GM19452 (cell line): ENCODE data around the gene HOXA4.

Experiments
- ATAC-seq: cut with Tn5 transposase; IDR thresholded peaks from one replicate; pipeline ENCODE4 v1.9.1; 2021; ENCODE audit not compliant: unreplicated experiment

The HOXA4 gene

DNA sequence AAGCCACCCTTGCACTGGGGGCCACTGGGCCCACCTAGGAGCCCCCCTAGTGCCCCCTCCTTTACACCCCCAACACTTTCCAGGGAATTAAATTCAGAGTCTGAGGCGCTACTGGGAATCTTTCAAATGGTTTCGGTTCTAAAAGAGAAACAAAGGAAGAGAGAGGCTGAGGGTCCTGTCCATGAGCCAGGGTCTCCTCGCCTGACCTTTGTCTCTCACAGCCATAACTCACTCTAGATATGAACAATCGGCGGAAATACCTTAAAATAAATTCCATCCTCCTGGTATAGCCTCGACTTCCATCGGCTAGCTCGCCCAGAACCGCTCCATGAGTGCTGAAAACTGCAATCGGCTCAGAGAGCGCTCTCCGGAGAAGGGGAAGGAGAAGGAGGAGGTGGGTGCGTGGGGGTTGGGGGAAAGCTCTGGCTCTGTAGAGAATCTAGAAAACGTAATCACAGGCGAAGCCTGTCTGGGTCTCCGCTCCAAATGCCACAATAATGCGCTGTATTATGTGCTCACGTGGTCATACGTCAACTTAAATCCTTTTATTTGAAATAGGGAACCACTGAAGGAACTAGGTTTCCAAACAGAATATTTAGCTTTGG is 12.6 kb downstream of the HOXA4 start:
- no peak for ATAC-seq

GRCh38 chr7:27116962-27117886 is 13.3 kb downstream of the HOXA4 start:
- ATAC-seq: no peak

DNA sequence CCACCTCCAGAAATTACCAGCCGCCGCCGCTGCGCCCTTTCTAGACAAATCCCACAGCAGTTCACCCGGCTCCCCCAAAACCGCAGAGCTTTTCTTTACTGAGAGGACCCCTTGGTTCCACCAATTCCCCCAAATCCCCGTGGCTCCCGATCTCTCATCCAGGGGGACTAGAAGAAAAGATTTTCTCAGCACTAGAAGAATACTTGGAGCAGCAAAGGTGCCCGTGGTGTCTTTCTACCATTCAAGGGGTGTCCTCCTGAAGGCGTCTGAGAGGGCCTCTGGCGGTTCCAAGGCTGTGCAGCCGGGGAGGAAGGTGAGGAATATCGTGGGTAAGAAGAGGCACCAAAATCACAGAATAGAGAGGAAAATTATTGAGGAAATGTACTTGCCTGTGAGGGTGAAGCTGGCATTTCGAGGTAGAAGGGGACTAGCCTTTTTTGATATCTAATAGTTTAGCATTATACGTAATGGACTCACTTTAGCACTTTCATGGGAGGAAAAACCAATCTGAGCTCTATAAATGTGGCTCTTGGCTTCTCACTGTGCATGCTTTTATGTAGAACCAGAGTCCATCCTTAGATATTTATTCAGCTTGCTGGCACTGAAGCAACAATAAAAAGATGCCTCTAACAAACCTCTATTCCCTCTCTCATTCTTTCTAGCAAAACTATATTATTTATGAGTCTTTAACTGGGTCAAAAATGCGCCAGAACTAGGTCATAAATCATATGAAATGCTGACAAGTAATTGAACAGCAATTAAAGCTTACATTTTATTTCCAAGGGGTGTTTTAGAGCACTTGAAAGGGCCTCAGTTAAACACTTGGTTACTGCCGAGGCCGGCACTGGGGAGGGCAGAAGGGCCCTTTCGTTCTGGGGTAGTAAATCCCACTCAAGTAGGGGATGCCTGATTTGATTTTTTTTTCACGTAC is 14.3 kb downstream of the HOXA4 start:
- ATAC-seq: no peak

DNA sequence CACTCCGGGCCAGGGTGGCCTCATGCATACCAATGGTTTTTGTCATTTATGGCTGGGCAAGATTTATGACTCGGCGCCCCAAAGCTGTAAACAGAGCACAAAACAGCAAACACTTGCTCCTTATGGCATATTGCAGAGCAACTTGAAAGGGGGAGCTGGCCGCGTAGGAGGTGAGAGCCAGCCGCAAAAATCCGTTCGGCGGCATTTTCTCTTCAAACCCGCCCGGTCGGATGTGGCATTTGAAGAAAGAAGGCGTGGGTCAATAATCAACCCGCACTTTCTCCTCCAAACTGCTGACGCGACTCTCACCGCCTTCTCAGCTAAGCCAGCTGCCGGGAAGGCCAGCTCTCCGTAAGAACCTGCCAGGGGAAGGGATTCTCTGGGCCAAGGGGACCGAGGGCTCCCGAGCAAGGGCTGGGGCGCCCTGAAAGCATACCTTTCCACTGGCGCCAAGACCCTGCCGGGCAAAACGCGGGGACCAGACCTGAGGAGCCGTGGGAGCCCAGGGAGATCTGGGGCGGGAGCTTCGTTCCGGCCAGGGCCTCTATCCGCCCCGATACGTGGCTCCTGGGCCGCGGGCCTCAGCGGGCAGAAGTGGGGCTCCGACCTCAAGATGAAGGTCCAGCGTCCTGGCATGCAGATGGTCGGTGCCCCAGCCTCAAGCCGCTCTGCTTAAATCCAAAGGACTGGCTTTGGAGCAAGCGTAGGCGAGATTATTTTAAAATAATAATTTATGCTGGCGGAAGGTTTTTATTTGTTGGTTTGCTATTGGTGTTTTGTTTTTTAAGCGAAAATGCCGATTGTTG is 15.1 kb downstream of the HOXA4 start:
- no peak for ATAC-seq

- ATAC-seq: no peak
Measured at GRCh38 chr7:27114881-27115220, 15.7 kb downstream of the HOXA4 start.

DNA sequence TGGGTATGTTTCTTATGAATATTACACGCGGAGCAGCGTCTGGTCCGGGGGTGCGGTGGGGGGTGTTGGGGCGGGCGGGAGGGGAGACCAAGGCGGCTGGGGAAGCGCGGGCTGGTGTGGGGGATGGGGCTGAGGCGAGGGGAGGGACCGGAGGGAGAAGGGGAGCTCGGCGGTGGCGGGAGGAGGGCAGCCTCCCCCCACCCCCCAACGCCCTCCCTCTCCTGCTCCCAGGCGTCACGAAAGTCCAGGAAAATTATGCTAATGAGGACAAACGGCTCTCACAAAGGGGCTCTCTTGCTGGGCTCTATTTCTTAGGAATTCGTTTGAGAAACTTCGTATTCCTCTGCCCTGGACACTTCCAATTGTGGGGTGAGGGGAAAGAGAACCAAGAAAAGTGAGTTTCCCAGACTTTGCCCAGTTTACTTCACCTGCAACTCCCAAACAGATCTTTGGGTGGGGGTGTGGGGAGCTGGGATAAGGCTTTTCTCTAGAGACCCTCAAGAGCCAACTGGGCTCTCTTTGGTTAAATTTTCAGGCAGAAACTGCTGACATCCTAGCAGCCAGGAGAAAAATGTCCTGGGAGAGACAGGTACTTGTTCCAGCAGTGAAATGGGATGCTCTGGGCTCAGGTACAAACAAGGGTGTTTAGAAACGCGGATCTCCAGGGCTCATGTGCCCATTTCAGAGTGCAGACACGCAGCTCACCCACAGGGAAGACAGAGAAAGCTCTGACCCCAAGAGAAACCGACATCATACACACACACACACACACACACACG is 16.4 kb downstream of the HOXA4 start:
- no peak for ATAC-seq

DNA sequence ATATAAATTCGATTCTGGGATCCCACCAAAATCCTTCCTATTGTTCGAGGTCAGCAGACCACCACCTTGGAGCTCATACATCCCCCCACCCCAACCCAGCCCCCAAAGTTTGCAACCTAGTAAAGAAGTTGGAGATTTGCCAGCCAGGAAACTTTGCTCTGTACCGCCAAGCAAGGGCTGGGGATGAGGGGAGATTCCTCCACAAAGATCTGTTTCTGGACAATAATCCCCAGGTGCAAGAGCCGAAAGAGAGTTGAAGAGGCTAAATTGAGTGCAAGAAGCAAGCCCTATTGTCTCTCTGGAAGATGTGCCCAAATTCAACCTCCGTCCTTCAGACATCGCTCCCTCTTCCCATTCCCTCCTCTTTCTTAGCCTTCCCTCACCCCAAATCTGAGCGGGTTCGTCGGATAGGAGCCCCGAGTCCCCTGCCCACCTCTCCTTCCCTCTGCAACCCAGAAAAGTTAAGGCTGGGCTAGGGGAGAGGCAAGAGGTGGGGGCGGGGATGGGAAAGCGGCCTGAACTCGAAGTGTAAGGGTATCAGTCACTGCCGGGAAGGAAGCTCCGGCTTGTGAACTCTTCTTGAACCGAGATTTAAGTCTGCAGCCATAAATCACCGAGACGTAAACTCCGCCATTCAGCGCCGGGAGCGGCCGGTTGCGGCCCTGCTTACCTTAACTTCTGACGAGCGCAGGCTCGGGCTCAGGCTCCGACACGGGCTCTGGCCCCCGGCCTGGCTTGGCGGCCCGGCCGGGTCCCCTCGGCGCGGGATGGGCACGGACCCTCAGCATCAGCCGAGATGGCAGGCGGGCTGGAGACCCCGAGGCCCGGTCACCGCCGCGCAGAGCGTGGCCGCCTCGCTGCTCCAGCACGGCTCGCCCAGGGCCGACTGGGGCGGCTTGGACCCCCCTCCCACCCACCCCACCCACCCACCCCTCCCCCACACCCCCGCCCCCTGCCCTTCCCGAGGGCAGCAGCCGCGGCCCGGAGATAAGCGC is 17.3 kb downstream of the HOXA4 start:
- no peak for ATAC-seq

DNA sequence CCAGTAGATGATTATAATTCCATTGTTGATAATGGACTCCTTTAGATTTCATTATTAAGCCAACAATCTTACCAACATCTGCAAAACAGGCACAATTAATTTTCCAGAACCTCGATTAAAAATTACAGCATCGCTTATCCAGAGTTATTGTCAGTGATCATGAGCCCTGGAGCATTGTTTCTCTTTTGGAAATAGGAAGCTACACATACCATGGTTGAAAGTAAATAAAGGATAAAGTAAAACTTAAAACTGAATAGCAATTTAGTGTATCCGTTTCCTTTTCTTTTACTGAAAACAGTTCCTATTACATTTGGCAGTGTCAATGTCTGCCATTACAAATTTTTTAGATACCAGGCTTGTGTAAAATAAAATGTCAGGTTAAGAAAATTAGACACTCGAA is 18.2 kb downstream of the HOXA4 start:
- no peak for ATAC-seq

- no peak for ATAC-seq
Measured at GRCh38 chr7:27111751-27112277, 18.7 kb downstream of the HOXA4 start.

- ATAC-seq: no peak
Measured at GRCh38 chr7:27111042-27111750, 19.4 kb downstream of the HOXA4 start.

DNA sequence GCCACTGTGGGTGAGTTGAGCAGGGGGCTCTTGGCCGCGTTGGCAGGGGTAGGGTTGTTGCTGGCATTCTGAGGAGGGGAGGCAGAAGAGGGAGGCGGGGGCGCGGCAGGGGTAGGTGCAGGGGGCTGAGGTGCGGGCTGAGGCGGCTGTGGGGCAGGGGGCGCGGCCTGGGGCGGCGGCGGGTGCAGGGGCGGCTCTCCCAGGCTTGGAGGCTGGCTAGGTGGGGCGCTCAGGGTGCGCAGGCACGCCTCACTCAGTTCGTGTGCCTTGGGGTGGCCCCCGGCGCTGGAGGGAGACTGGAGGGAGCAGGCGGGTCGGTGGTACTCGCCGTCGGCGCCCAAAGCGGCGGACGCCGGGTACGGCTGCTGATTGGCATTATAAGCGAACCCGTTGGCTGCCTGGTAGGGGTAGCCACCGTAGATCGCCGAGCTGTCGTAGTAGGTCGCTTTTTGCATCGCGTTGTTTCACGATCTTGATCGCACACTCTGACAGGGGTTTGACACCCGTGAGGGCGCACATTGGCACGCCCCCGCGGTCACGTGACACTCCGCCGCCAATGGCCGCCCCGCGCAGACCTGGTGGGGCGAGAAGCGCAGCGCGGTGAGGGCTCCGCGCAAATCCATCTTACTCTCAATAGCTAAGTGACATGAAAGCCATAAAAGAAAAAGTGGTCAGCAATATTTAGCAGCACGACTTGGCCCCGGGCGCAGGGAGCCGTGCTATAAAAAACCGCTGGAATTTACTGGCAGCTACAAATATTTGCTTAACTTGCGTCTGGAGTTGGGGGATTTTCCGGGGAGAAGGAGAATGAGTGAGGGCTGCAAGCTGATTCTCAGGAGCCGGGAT is 20.1 kb downstream of the HOXA4 start:
- ATAC-seq: no peak

- no peak for ATAC-seq
Measured at GRCh38 chr7:27109466-27110185, 20.9 kb downstream of the HOXA4 start.

GRCh38 chr7:27108390-27109127 is 22.0 kb downstream of the HOXA4 start:
- no peak for ATAC-seq

GRCh38 chr7:27107391-27108381 is 22.9 kb downstream of the HOXA4 start:
- no peak for ATAC-seq

- ATAC-seq: no peak
Measured at GRCh38 chr7:27106901-27107240, 23.7 kb downstream of the HOXA4 start.
